Measurements from ENCODE around the gene NVL. TPM values are rescaled to one million over a fixed set of nuclear protein-coding genes. Genes with fewer than 3 reads are reported as not detected.

Gene NVL
- total and polyA plus RNA-seq, 10 of the 15 experiments (the other 5 are each of a cell fraction or from before 2014, with no cell fraction given) = 20.3 to 49.6 (median 35.2) TPM

GRCh38 chr1:224223819-224224714 lies 105.9 kb downstream of the NVL start:
- H3K4me1 ChIP-seq (ENCODE audit: control insufficient read depth, insufficient read depth, low read length) = no peaks in the 10 kb centered on the region
- H3K27me3 ChIP-seq (replicated peaks in 1 of 2; ENCODE audit: control insufficient read depth in 2 of 2, insufficient read depth in 2 of 2, low read length in 1 of 2) = no peaks in the 10 kb centered on the region
- H3K4me2 ChIP-seq (ENCODE audit: control insufficient read depth, insufficient read depth) = no peak overlapping the region
- POLR2A ChIA-PET = no interaction called here
- BruUV-seq (replicated peaks) = no TSS peak
- CTCF ChIA-PET = no interaction called here
- FAIRE-seq (no peak), DNase-seq (ENCODE audit: low read depth, low spot score) (no peak), ATAC-seq (no peak)
- H3K27ac ChIP-seq (ENCODE audit: control insufficient read depth, insufficient read depth) = no peak overlapping the region
- no peak overlapping the region for H3K9ac ChIP-seq (ENCODE audit: control insufficient read depth, insufficient read depth, low read length)
- intact Hi-C loops (cut with micrococcal nuclease; ENCODE audit: unreplicated experiment) = loop anchor here (2.0 kb wide), 1 partner anchor 15 kb away; no protein-coding TSS in a partner anchor
- WGBS (ENCODE audit: insufficient coverage, insufficient replicate concordance, low lambda C conversion rate, missing lambda C conversion rate) = 85% methylated on average over 12 of the region's 12 CpGs
- no peaks in the 10 kb centered on the region for H3K79me2 ChIP-seq (ENCODE audit: control insufficient read depth, insufficient read depth, low read length)
- RAD21 ChIA-PET (ENCODE audit: unreplicated experiment) = no interaction called here
- SMC1A ChIA-PET (ENCODE audit: uncharacterized antibody, unreplicated experiment) = no interaction called here
- no peak overlapping the region for H3K4me3 ChIP-seq
- peaks cover 0 to 6% of the 10 kb centered on the region in 2 experiments; a peak in 3 of 4 replicates for H3K36me3 ChIP-seq (ENCODE audit: control insufficient read depth in 2 of 2, insufficient read depth in 2 of 2, low read length in 1 of 2)
- in situ Hi-C loops (cut with MboI) = no loop called here
- no peaks in the 10 kb centered on the region for H3K9me3 ChIP-seq (replicated peaks; ENCODE audit: control insufficient read depth, insufficient read depth, low read length)
- no peak overlapping the region for H2AFZ ChIP-seq (ENCODE audit: control insufficient read depth, low read depth, low read length)
- H4K20me1 ChIP-seq (ENCODE audit: control insufficient read depth, insufficient read depth) = no peaks in the 10 kb centered on the region
- TF ChIP-seq FOS (IDR thresholded peaks at IDR 0.05; ENCODE audit: borderline replicate concordance, extremely low read depth, insufficient read length) (no peak), GABPA (IDR thresholded peaks at IDR 0.05; ENCODE audit: low read depth) (no peak), KDM1A (IDR thresholded peaks at IDR 0.05; ENCODE audit: borderline replicate concordance) (no peak), EGR1 (IDR thresholded peaks at IDR 0.05; ENCODE audit: borderline replicate concordance in 1 of 2, low read depth in 2 of 2, low read length in 2 of 2) (no peak), KLF5 (IDR thresholded peaks at IDR 0.05; ENCODE audit: partially characterized antibody) (no peak), ESRRA (IDR thresholded peaks at IDR 0.05; ENCODE audit: low read length) (no peak), ETV6 (conservative IDR thresholded peaks at IDR 0.05 in 1 of 2, IDR thresholded peaks at IDR 0.05 in 1 of 2; ENCODE audit: borderline replicate concordance in 1 of 2, low read depth in 1 of 2) (no peak), MTA3 (IDR thresholded peaks at IDR 0.05; ENCODE audit: borderline replicate concordance, low read length) (no peak), SMARCA5 (IDR thresholded peaks at IDR 0.05) (no peak), NRF1 (conservative IDR thresholded peaks at IDR 0.05; ENCODE audit: low read depth, low read length) (no peak), RCOR1 (conservative IDR thresholded peaks at IDR 0.05; ENCODE audit: low read depth, low read length) (no peak), ZNF207 (IDR thresholded peaks at IDR 0.05; ENCODE audit: borderline replicate concordance) (no peak)
